Activated T-cell treated with anti-CD3 and anti-CD28 coated beads for 4 hours (primary cell): Measurements from ENCODE around the gene TNC.

Experiments
- DNase-seq: peaks from one replicate; pipeline ENCODE4 v3.0.0-alpha.2; 2020

TNC gene

DNA sequence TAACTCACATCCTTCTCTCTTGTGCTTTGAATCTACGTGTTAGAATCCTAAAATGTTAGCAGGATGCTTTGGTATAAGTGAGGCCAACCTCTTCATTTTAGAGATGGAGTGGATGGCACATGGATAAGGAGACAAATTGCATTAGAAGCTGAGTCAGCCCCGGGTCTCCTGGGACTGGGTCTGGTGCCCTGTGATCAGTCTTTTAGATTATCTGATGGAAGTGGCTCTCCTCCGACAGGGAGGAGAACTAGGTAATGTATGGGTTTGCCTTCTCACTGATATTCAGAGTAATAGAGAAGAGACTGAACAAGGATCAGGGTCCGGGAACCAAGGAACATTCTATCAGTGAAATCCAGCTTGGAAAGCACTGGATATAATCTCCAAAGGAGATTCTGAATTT, 112.6 kb downstream of the TNC start:
- DNase-seq: no peak

DNA sequence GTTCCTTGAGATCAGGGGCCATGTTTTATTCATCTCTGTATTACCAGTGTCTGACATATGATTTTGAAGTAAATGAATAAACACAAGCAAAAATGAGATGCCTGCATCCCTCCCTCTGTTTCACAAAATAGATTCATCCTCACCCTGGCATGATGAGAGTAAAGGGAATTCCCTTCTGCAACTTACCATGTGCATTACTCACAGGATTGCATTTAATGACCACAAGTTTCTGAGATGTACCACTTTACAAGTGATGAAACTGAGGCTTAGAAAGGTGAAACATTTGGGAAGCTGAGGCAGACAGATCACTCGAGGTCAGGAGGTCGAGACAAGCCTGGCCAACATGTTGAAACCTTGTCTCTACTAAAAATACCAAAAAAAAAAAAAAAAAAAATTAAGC, 113.4 kb downstream of the TNC start:
- DNase-seq: no peak

DNA sequence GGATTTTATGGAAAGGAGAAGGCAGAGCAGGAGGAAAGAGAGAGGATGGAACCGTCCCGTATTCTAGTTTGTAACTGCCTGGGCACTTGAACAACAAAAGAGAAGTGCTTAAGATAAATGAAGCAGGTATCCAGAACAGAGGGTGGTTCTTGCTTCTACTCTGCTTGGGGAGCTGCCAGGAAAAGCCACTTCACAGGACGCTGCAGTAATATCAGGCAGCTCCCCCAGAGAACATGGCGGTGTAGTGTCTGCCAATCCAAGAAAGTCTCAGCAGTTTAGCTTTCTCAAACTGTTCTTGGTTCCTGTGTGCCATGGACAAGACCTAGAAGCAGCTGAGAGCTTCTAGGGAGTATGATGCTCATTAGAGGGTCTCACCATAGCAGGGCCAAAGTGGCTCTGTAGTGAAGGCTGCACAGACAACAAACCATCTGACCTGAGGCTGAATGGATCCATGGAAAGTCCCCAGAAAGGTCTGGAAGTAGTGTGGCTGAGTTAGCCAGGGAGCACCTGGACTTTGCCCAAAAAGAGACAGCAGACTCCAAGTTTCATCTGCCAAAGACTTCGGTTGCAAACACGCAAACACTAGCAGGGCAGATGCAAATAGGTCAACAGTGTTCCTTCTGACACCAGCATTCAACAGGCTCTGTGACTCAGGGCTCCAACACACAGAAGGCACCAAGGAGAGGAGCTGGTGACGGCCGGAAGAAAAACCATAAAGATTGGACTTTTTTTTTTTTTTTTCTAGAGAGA, 115.4 kb downstream of the TNC start:
- no peak for DNase-seq

DNA sequence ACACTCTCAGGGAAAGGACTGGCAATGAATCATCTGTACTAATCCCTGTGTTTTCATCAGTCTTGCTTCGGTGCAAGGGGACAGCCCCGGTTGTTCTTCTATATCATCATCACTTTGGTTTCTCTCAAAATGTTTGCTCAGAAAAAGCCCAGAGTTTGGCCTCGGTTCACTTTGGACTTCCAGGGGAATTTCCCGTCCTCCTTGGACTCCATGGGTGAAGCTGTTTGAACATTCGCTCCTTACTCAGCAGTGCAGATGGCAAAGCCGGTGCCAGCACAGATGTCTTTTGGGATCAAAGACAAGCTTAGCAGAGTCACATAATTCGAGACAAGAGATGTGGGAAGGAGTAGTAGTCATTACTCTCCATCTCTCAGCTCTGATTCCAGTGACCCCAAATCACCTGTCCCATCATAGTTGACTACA, 117.7 kb downstream of the TNC start:
- DNase-seq: no peak

DNA sequence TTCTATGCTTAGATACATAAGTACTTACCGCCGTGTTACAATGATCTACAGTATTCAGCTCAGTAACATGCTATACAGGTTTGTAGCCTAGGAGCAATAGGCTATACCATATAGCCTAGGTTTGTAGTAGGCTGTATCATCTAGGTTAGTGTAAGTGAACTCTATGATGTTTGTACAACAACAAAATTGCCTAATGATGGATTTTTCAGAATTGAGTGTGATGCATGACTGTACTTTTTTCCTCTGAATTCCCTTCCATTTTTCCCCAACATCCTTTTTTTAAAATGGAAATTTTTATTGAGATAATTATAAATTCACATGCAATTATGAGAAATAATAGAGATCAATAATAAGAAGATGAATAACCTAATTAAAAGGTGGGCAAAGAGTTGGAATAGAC, 119.6 kb downstream of the TNC start:
- DNase-seq: no peak

DNA sequence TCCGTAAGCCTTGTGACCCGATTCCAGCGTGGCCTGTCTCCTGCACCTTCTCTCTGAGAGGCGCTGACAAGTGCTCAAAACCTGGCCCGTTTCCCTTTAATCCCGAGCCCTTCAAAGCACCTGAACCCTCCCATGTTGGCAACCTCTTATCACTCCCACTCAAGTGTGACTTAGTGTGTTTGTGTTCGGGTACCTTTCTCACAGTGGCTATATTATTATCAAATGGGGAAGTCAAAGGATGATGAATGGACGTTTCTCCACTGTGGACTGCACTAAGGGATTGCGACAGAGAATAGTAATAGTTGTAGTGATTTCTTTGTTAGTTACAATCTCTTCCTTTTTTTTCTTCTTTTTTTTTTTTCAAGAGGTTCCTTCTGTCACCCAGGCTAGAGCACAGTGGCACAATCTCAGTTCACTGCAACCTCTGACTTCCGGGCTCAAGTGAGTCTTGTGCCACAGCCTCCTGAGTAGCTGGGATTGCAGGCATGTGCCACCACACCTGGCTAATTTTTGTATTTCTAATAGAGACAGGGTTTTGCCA, 122.2 kb downstream of the TNC start:
- no peak for DNase-seq

DNA sequence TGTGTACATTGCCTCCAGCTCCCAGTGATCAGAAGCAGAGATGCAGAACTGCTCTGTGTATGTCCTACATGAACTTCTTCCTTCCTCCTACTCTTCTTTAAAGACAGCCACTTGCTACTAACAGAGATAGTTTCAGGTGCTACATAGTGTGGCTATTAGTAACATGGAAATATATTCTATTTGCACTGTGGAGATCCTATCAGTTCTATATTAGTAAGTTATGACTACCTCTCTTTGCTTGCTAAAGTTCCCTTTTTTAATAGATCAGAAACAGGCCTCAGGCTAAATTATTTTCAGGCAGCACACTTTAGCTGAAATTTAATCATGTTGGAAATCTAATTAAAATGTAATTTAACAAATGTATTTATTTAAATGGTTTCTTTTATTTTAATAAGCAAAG, 123.2 kb downstream of the TNC start:
- DNase-seq: no peak

DNA sequence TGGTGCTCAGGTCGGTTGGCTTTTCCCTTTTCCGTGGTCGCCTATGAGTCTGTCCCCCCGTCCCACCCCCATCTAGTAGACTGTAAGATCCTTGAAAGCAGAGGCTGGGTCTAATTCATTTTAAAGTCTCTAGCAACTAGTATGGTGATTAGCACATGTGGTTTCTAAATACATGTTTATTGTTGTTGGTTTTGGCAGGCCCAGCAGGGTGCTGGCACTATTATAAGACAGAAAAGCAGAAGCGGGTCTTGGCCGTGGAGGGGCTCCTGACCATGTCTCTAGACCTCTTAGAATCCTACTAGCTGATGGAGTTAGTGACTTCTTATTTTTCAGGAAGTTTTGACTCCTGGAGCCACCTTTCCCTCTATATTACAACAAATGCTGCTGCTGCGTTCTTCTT, 126.1 kb downstream of the TNC start:
- DNase-seq: no peak

DNA sequence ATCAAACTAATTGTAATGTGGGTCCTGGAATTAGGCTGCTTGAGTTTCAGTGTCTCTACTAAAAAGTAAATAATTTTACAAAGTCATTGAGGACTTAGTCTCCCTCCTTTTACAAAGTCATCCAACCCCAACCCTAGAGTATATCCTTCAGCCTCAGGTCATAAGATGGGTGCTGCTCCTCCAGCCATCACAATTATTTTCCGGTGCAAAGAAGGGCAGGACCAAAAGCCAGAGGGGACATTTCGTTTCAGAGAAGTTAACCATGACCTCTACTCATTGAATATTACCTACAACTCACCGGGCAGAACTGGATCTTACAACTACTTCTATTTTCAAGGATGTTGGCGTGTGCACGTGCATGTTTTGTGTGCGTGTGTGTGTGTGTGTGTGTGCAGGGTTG, 127.1 kb downstream of the TNC start:
- DNase-seq: no peak

DNA sequence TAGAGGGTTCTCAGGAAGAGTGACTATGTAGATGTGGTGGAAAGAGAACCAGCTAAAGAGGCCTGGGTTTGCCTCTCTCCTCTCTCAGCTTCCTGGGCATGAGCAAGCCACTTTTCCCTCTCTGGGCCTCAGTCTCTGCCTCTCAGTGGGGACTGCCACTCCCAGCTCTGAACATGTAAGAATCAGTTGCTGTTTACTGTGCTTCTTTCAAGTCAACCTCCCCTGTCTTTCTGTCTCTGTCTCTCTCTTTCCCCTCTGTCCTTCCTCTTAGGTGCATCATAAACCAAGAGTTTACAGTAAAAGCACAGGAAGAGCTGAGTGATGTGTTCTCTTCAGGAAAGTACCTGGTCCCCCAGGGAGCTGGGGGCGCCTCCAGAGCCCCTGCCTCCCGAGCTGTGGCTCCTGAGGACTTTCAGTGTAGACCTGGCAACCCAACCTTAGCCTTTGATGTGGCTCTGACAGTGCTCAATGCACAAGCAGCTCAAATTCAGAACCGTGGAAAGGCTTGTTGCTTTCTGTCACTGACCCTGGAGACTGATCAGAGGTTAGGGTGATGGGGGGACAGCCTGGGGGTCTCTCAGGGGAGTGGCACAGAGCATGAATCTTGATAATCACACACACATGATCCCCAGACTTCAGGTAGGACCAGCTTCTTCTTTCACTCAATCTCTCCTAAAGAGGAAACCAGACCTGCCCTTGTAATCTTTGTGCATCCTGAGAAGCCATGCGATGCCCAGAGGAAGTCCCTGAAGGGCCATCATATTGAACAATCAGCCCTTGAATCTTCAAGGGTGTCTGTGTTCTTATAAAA, 128.2 kb downstream of the TNC start:
- no peak for DNase-seq

DNA sequence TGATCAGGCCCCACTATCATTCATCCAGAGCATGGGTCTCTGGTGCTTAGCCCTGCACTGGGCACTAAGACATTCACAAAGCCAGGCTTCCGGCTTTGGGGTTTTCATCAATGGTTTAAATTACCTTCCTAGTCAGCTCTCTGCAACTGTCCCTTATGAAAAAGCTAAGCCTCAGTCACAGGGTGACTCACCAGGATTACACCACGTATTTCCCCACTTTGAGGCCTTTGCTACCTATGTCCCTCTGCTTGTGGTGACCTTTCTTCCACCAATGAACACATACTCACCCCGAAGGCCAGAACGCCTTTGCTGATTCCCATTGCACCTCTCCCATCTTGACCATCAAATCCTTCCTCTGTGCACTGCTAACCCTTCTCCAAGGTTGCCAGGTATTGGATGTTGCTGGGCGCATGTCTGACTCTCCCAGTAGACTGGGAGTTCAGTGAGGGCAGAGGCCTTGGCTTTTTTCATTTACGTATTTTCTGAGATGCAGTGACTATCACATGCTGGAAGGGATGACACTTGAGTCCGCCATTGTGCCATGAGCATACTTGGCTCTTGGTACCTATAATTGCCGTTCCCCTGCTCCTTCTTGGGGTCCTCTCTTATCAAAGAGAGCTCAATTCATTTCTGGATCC, 128.9 kb downstream of the TNC start:
- no peak for DNase-seq

DNA sequence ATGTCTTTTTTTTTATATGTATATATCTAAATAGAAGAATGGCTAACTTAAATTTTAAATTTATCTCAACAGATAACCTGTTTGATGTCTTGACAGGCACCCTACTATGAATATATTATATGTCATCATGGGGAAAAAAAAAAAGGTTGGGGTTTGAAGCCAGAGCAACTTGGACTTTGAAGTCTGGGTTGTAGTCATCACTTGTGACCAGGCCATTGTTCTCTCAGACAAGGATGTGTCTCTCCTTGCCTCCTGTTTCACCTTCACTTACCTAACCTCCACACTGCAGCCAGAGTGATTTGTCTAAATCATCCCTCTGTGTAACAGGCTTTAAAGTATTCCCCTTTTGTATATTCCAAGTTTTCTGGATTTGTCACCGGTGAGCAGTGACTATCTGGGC, 130.8 kb downstream of the TNC start:
- DNase-seq: no peak

DNA sequence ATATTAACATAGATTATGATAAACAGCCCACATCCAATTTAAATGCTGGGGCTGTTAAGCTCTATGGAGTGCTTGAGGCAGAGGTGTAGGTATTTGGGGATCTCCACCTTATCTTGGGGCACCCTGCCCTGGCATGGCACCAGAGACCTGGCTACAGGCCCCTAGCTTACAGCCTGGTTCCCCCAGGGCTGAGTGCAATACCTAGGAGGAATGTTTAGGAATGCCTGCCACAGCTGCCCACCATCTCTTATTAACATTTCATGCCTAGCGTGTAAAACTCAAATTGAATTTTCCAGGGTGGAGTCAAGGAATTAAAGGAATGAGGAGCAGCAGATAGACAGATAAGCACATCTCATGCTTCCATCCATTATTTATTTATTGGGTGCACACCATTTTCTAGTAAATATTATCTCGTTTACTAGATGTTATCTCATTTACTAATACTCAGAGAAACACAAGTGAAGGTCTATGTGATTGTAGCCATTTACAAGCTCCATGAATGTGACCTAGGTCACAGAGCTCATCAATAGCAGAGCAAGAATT, 131.9 kb downstream of the TNC start:
- DNase-seq: no peak

DNA sequence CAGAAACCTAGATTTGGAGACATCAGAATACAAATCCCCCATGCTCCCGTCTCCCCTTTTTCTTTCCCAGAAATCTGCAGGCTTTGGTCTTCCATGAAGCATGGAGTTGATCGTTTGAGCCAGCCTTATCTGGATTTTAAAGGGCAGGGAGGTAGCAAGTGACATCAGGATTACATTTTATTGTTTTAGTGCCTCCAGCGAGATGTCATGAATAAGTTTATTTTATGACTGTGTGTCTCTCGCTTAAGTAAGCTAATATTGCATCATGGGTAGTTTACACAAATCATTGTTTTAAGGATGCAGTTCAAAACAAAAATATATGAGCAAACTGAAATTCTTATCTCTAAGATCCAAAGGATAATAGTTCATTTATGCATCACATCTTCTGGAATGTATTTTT, 136.9 kb downstream of the TNC start:
- no peak for DNase-seq

DNA sequence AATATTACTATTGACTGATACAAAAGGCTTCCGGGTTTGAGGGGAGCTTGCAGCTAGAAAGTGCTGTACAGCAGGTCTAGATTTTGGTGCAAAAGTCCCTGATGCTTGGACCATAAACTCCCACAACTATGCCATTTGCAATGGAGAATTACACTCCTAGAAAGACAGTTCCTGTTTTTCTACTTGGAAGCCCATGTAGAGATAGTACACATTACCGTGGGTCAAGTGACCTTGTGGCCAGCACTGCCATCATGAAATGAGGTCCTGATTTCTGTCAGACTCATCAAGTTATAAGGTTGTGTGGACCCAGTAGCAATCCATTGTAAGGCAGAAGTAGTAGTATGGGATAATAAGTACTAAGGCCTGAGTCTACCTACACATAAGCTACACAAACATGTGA, 144.7 kb downstream of the TNC start:
- DNase-seq: no peak

DNA sequence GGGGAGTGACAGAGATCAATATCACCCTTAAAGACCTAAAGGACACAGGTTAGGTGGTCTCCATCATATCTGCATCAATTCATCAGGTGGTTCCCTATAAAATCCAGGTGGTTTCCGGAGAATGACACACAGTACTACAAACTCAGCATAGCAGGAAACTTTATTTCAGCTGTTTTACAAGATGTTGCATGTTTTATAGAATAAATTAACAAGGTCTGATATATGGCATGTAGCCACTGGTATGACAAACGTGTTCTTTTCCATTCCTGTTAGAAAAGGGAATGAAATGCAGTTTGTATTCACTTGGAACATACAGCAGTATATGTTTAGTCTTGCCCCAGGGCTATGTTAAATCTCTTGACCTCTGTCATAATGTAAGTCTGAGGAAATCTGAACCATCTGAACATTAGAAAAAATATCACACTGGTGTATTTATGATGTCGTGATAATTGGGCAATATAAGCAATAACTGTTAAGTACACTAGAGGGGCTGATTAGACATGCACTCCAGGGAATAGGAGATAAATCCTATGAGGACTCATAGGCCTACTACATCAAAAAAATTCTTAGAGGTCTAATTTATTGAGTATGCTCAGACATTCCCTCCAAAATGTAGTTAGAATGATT, 145.3 kb downstream of the TNC start:
- DNase-seq: no peak
